Subcutaneous abdominal adipose tissue (tissue), 5 donors: ENCODE measurements around the gene DTX4.
A peak's percentile ranks its signal among the peaks of the same experiment; 100 is the strongest.

Source experiments
- H3K27ac ChIP-seq: one replicate; pipeline ENCODE4 v1.7.0; 2013; ENCODE audit warnings: low read depth, mild to moderate bottlenecking, inconsistent platforms, low read length, moderate library complexity
- H3K27me3 ChIP-seq, 5 donors: one replicate each; pipeline ENCODE4 v1.7.0; 2013; ENCODE audit warnings: low read length in 5 of 5, inconsistent platforms in 1 of 5; ENCODE audit not compliant: control insufficient read depth in 5 of 5, insufficient read depth in 4 of 5
- H3K36me3 ChIP-seq, 5 donors: one replicate each; pipeline ENCODE4 v1.7.0; 2013; ENCODE audit warnings: low read length in 5 of 5; ENCODE audit not compliant: control insufficient read depth in 5 of 5, insufficient read depth in 5 of 5
- H3K4me1 ChIP-seq, 5 donors: one replicate each; pipeline ENCODE4 v1.7.0; 2013; ENCODE audit warnings: low read length in 5 of 5, mild to moderate bottlenecking in 3 of 5, moderate library complexity in 1 of 5; ENCODE audit not compliant: control insufficient read depth in 5 of 5, insufficient read depth in 5 of 5
- H3K4me3 ChIP-seq, 5 donors: one replicate each; pipeline ENCODE4 v1.7.0; 2013; ENCODE audit warnings: low read length in 5 of 5, low read depth in 1 of 5
- H3K9ac ChIP-seq, 5 donors: one replicate each; pipeline ENCODE4 v1.7.0; 2013; ENCODE audit warnings: low read length in 5 of 5, mild to moderate bottlenecking in 4 of 5, moderate library complexity in 3 of 5
- H3K9me3 ChIP-seq, 5 donors: one replicate each; pipeline ENCODE4 v1.7.0; 2013; ENCODE audit warnings: low read length in 5 of 5; ENCODE audit not compliant: control insufficient read depth in 5 of 5
- donor health status: healthy.
- donor health status: healthy.
- donor health status: healthy.
- donor health status: healthy.
- donor health status: healthy.

Gene DTX4

GRCh38 chr11:59144096-59144495, 27.8 kb upstream of the DTX4 start:
- Histone ChIP-seq H3K27me3 (no peaks in the 10 kb centered on the region), H3K27ac (peak overlapping the region; percentile 92), H3K4me3 (peak overlapping the region; percentile 48 to 86 (median 70)), H3K4me1 (peaks cover 0 to 43% (median 40%) of the 10 kb centered on the region in 5 donors), H3K9me3 (no peaks in the 10 kb centered on the region), H3K9ac (peak overlapping the region in 4 of 5 donors; percentile 42 to 61 (median 54)), H3K36me3 (peaks cover 0 to 4% (median 0%) of the 10 kb centered on the region in 5 donors)

GRCh38 chr11:59144579-59145345, 27.2 kb upstream of the DTX4 start:
- peaks cover 0 to 43% (median 40%) of the 10 kb centered on the region in 5 donors for H3K4me1 ChIP-seq
- H3K27me3 ChIP-seq: no peaks in the 10 kb centered on the region
- H3K4me3 ChIP-seq: peak overlapping the region; percentile 48 to 86 (median 70)
- peaks cover 0 to 6% (median 0%) of the 10 kb centered on the region in 5 donors for H3K36me3 ChIP-seq
- peak overlapping the region; percentile 42 to 61 (median 51) for H3K9ac ChIP-seq
- no peaks in the 10 kb centered on the region for H3K9me3 ChIP-seq
- peak overlapping the region; percentile 92 for H3K27ac ChIP-seq

GRCh38 chr11:59145534-59145933, 26.4 kb upstream of the DTX4 start:
- H3K27me3 ChIP-seq: no peaks in the 10 kb centered on the region
- H3K9ac ChIP-seq: peak overlapping the region in 4 of 5 donors; percentile 8 to 61 (median 51)
- peak overlapping the region; percentile 92 for H3K27ac ChIP-seq
- no peaks in the 10 kb centered on the region for H3K9me3 ChIP-seq
- peaks cover 0 to 43% (median 40%) of the 10 kb centered on the region in 5 donors for H3K4me1 ChIP-seq
- peaks cover 0 to 6% (median 5%) of the 10 kb centered on the region in 5 donors for H3K36me3 ChIP-seq
- H3K4me3 ChIP-seq: peak overlapping the region in 4 of 5 donors; percentile 48 to 75 (median 66)

- Histone ChIP-seq H3K9me3 (no peaks in the 10 kb centered on the region), H3K4me1 (no peaks in the 10 kb centered on the region), H3K36me3 (peaks cover 4 to 13% (median 6%) of the 10 kb centered on the region in 5 donors)
Measured at GRCh38 chr11:59151761-59152160, 20.2 kb upstream of the DTX4 start.

GRCh38 chr11:59152312-59152951, 19.5 kb upstream of the DTX4 start:
- no peak overlapping the region for H3K27ac ChIP-seq
- H3K9me3 ChIP-seq: no peaks in the 10 kb centered on the region
- no peak overlapping the region for H3K4me3 ChIP-seq
- H3K27me3 ChIP-seq: no peaks in the 10 kb centered on the region
- peaks cover 4 to 13% (median 6%) of the 10 kb centered on the region in 5 donors for H3K36me3 ChIP-seq
- H3K9ac ChIP-seq: no peak overlapping the region
- H3K4me1 ChIP-seq: no peaks in the 10 kb centered on the region

More at GRCh38 chr11:59151761-59152160, 20.2 kb upstream of the DTX4 start:
- Histone ChIP-seq H3K27me3 (no peaks in the 10 kb centered on the region), H3K9ac (no peak overlapping the region), H3K27ac (no peak overlapping the region), H3K4me3 (no peak overlapping the region)

GRCh38 chr11:59154610-59155009, 17.3 kb upstream of the DTX4 start:
- H3K4me3 ChIP-seq: no peak overlapping the region
- H3K36me3 ChIP-seq: peaks cover 0 to 13% (median 4%) of the 10 kb centered on the region in 5 donors
- H3K9ac ChIP-seq: no peak overlapping the region
- H3K4me1 ChIP-seq: peaks cover 0 to 5% (median 3%) of the 10 kb centered on the region in 5 donors
- no peaks in the 10 kb centered on the region for H3K27me3 ChIP-seq
- H3K27ac ChIP-seq: no peak overlapping the region
- H3K9me3 ChIP-seq: no peaks in the 10 kb centered on the region

GRCh38 chr11:59157433-59157832, 14.5 kb upstream of the DTX4 start:
- Histone ChIP-seq H3K27ac (no peak overlapping the region), H3K36me3 (peaks cover 0 to 4% (median 0%) of the 10 kb centered on the region in 5 donors), H3K9ac (no peak overlapping the region), H3K4me3 (no peak overlapping the region), H3K9me3 (no peaks in the 10 kb centered on the region), H3K27me3 (no peaks in the 10 kb centered on the region), H3K4me1 (peaks cover 0 to 5% (median 3%) of the 10 kb centered on the region in 5 donors)

- H3K27ac ChIP-seq: no peak overlapping the region
- H3K4me3 ChIP-seq: peak overlapping the region in 1 of 5 donors; percentile 11
- no peak overlapping the region for H3K9ac ChIP-seq
- H3K4me1 ChIP-seq: peaks cover 0 to 5% (median 3%) of the 10 kb centered on the region in 5 donors
- H3K9me3 ChIP-seq: no peaks in the 10 kb centered on the region
- H3K36me3 ChIP-seq: no peaks in the 10 kb centered on the region
- H3K27me3 ChIP-seq: no peaks in the 10 kb centered on the region
Measured at GRCh38 chr11:59158206-59159068, 13.5 kb upstream of the DTX4 start.

- Histone ChIP-seq H3K4me3 (no peak overlapping the region), H3K36me3 (no peaks in the 10 kb centered on the region), H3K9me3 (no peaks in the 10 kb centered on the region), H3K4me1 (no peaks in the 10 kb centered on the region), H3K27me3 (no peaks in the 10 kb centered on the region), H3K27ac (no peak overlapping the region), H3K9ac (no peak overlapping the region)
Measured at GRCh38 chr11:59164028-59164427, 7.9 kb upstream of the DTX4 start.
